Left lung (tissue), 10 donors: ENCODE data around the gene C22orf31. TPM values are rescaled to one million over a fixed set of nuclear protein-coding genes. Genes with fewer than 3 reads are reported as not detected.

Experiments used
- ATAC-seq: fragments of 200-7000 bp; cut with Tn5 transposase; one replicate; pipeline ENCODE4 v1.9.1; 2020; ENCODE audit warnings: moderate library complexity
- DNase-seq, 4 donors: peaks; one replicate each; pipeline ENCODE4 v3.0.0-alpha.2; 2013 to 2020
- H3K27ac ChIP-seq, 2 donors: fragments of 200-600 bp; sonication (generic) in 1 of 2; one replicate each; pipeline versions ENCODE4 v1.5.0 to v1.8.0; 2020 to 2021
- H3K27me3 ChIP-seq, 2 donors: fragments of 200-600 bp; sonication (generic) in 1 of 2; one replicate each; pipeline versions ENCODE4 v1.5.0 to v1.8.0; 2020 to 2021
- H3K36me3 ChIP-seq, 2 donors: fragments of 200-600 bp; sonication (generic) in 1 of 2; one replicate each; pipeline versions ENCODE4 v1.5.0 to v1.8.0; 2020 to 2021
- H3K4me1 ChIP-seq, 2 donors: fragments of 200-600 bp; one replicate each; pipeline ENCODE4 v1.8.0; 2021
- H3K4me3 ChIP-seq, 2 donors: fragments of 200-600 bp; sonication (generic) in 1 of 2; one replicate each; pipeline versions ENCODE4 v1.5.0 to v1.8.0; 2020 to 2021; ENCODE audit warnings: mild to moderate bottlenecking in 1 of 2
- H3K9me3 ChIP-seq, 2 donors: fragments of 200-600 bp; sonication (generic) in 1 of 2; one replicate each; pipeline versions ENCODE4 v1.5.0 to v1.8.0; 2020 to 2021
- intact Hi-C, 2 donors: fragments of 100-400 bp; cut with DNase I; formaldehyde crosslinking; loops; one replicate each; pipeline versions ENCODE4 v1.11.2 to v1.14.2; 2022
- polyA plus RNA-seq, 6 donors: library from polyadenylated mRNA; unstranded; fragments of 120-200 nt; gene quantifications; one replicate each; pipeline ENCODE4 v1.2.1, GENCODE V29; 2013; ENCODE audit not compliant: insufficient read length in 6 of 6
- total RNA-seq, 2 donors: library from RNA; stranded (reverse); fragmentation: NEBNext Ultra II Directional; extraction: Animal tissue kit (Norgen Biotek cat#: 25700); gene quantifications; one replicate each; pipeline ENCODE4 v1.2.1, GENCODE V29; 2021
- TF ChIP-seq, protein P1 (sequence below), 2 donors: fragments of 200-600 bp; sonication (generic) in 1 of 2; IDR thresholded peaks; one replicate each; pipeline versions ENCODE4 v1.5.0 to v1.8.0; 2021; ENCODE audit warnings: antibody characterized with exemption in 2 of 2
- donor health status: DM: no; HTN: yes; CAD: no.
- donor health status: DM: no; HTN: no; CAD: no.

Gene C22orf31
- total and polyA plus RNA-seq, 8 donors: 0.29 to 1.6 (median 1.1) TPM; not detected in 1

DNA sequence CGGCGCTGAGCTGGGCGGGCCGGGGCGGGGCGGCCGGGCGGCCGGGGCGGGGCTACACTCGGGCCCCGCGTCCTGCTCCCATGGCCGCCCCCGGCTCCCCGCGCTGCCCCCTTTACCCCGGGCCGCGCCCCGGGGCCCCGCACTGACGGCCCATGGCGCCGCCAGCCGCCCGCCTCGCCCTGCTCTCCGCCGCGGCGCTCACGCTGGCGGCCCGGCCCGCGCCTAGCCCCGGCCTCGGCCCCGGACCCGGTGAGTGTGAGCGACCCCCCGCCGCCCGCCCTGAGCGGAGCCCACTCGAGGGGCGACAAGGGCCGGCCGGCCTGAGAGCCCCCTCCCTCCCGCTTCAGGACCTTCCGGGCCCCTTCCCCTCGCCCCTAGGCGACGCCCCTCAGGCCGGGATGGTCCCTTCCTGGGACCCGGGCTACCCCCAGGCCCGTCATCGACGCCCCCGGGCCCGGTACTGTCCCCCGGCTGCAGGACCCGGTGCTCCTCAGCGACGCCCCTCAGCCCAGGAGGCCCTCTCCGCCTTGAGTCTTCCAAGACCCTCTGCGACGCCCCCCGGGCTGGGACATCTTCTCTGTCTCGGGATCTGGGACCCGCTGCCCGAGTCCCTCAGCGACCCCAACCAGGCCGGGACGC is 11.5 kb upstream of the C22orf31 start, which contains the start of gene KREMEN1:
Gene KREMEN1, plus strand, starts transcription at position 57 of the 639 bp plus-strand sequence. Its CDS starts 96 bp downstream, at position 153.
- H3K27me3 ChIP-seq: peaks cover 0 to 63% of the 10 kb centered on the region in 2 donors
- DNase-seq: no peak

DNA sequence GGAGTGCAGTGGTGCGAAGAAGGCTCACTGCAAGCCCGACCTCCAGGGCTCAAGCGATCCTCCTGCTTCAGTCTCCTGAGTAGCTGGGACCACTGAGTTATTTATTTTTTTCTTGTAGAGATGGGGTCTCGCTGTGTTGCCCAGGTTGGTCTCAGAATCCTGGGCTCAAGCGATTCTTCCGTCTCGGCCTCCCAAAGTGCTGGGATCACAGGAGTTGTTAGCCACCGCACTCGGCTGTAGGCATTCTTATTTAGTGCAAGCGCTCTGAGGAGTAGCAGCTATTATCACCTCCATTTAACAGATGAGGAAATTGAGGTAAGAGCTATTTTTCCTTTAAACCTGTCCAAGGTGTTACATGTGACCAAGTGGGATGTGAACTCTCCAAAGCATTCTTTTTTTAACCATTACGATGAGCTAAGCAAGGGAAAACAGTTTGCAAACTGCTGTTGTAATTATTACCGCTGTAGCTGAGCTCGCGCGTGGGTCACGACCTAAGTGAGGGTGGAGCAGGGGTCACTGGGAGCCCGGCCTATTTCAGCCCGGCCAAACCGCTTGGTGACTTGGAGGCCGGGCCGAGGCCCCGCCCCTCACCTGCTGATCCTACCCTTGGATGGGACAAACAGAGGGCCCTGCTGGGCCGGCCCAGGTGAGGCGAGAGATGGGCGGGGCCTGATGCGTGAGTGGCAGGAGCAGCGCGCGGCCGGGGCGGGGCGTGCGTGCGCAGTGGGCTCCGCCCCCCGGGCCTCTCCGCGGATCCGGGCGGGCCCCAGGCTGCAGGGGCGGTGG is 10.8 kb upstream of the C22orf31 start:
- intact Hi-C loops: no loop called here

More for the DNA sequence above, 11.5 kb upstream of the C22orf31 start, which contains the start of gene KREMEN1:
- TF ChIP-seq, protein P1, sequence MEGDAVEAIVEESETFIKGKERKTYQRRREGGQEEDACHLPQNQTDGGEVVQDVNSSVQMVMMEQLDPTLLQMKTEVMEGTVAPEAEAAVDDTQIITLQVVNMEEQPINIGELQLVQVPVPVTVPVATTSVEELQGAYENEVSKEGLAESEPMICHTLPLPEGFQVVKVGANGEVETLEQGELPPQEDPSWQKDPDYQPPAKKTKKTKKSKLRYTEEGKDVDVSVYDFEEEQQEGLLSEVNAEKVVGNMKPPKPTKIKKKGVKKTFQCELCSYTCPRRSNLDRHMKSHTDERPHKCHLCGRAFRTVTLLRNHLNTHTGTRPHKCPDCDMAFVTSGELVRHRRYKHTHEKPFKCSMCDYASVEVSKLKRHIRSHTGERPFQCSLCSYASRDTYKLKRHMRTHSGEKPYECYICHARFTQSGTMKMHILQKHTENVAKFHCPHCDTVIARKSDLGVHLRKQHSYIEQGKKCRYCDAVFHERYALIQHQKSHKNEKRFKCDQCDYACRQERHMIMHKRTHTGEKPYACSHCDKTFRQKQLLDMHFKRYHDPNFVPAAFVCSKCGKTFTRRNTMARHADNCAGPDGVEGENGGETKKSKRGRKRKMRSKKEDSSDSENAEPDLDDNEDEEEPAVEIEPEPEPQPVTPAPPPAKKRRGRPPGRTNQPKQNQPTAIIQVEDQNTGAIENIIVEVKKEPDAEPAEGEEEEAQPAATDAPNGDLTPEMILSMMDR (IDR thresholded peaks at IDR 0.05): no peak
- intact Hi-C loops: no loop called here
- Histone ChIP-seq H3K4me1 (peaks cover 9 to 33% of the 10 kb centered on the region in 2 donors), H3K9me3 (no peaks in the 10 kb centered on the region), H3K36me3 (no peaks in the 10 kb centered on the region), H3K4me3 (peak within 1 kb of the TSS; percentile 63 to 68), H3K27ac (peak within 1 kb of the TSS; percentile 34 to 70)
- ATAC-seq: no peak

DNA sequence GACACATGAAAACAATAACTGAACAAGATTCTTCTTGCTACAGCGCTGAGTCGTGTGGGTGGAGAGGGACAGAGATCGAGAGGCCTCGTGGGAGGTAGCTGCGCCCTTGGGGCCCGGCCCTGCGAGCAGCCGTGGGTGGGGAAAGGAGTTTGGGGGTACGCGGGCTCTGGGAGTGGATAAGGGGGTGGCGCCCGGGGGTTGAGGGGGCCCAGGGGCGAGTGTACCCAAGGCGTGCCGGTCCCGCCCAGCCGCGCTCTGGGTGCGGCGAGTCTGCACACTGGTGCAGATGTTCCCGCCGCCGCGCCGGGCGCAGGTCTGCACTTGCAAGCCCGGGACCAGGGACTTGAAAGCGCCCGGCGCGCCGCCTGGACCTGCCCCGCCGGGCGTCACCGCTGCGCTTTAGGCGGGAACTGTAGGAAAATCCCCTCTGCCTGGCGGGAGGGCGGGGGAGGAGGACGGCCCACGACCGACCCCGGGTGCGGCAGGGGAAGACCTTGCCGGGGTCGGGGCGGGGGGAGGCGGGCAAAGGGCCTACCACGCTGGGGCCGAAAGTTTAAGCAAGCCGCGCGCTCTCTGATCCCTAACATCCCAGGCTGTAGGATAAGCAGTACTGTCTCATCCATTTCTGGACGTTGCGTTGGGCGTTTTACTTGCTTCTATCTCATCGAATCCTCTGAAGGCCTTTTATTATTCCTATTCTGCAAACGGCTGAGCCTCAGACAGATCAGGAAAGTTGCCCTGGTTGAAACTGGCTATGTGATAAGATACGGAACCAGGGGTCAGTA is 9.8 kb upstream of the C22orf31 start:
- TF ChIP-seq, protein P1 (IDR thresholded peaks at IDR 0.05): no peak
- H3K9me3 ChIP-seq: no peaks in the 10 kb centered on the region
- H3K4me3 ChIP-seq: peak overlapping the region; percentile 31 to 68
- peaks cover 9 to 33% of the 10 kb centered on the region in 2 donors for H3K4me1 ChIP-seq
- intact Hi-C loops: no loop called here
- peaks cover 0 to 63% of the 10 kb centered on the region in 2 donors for H3K27me3 ChIP-seq
- peak; percentile 39 for ATAC-seq
- peak in 2 of 4 donors; percentile 49 to 89 for DNase-seq
- no peaks in the 10 kb centered on the region for H3K36me3 ChIP-seq
- no peak overlapping the region for H3K27ac ChIP-seq

More for the DNA sequence above, 10.8 kb upstream of the C22orf31 start:
- H3K27ac ChIP-seq: no peak overlapping the region
- H3K4me3 ChIP-seq: peak overlapping the region; percentile 29 to 68
- TF ChIP-seq, protein P1 (IDR thresholded peaks at IDR 0.05): no peak
- no peaks in the 10 kb centered on the region for H3K36me3 ChIP-seq
- peak; percentile 68 to 97 (median 92) for DNase-seq
- ATAC-seq: peak; percentile 96
- no peaks in the 10 kb centered on the region for H3K9me3 ChIP-seq
- peaks cover 9 to 33% of the 10 kb centered on the region in 2 donors for H3K4me1 ChIP-seq
- peaks cover 0 to 63% of the 10 kb centered on the region in 2 donors for H3K27me3 ChIP-seq

DNA sequence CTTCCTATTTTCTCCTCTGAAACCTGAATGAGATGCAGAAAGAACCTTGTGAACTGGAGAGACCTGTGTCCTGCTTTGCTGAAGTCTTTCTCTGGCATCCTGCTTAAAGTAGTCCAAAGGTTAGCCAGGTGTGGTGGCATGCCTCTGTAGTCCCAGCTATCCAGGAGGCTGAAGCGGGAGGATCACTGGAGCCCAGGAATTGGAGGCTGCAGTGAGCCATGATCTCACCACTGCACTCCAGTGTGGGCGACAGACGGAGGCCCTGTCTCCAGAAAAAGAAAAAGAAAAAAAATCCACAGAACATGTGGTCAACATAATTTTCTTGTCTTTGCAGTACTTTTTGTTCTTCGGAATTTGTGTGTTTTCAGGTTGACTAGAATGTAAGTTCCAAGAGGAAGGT is 8.9 kb upstream of the C22orf31 start:
- TF ChIP-seq, protein P1 (IDR thresholded peaks at IDR 0.05): no peak
- intact Hi-C loops: no loop called here
- Histone ChIP-seq H3K9me3 (no peaks in the 10 kb centered on the region), H3K27me3 (peaks cover 0 to 63% of the 10 kb centered on the region in 2 donors), H3K4me3 (no peak overlapping the region), H3K27ac (no peak overlapping the region), H3K36me3 (no peaks in the 10 kb centered on the region), H3K4me1 (peaks cover 9 to 33% of the 10 kb centered on the region in 2 donors)
- ATAC-seq: no peak
- no peak for DNase-seq
